Pericardium fibroblast (primary cell): Measurements from ENCODE around the gene MIS12. TPM values are rescaled to one million over a fixed set of nuclear protein-coding genes. Genes with fewer than 3 reads are reported as not detected.

Experiments used
- total RNA-seq: library from RNA; depleted of rRNA; stranded (reverse); fragments of >200 nt; gene quantifications from 2 replicates; pipeline ENCODE4 v1.2.3, GENCODE V29; 2015

Gene MIS12
- 11.2 and 14.6 TPM in 2 replicates for total RNA-seq

GRCh38 chr17:5486206-5487124, at the start of gene MIS12:
Gene MIS12, plus strand, starts transcription at chr17:5486566. Its CDS starts 2,297 bp downstream, at chr17:5488863.

GRCh38 chr17:5438716-5439445, 47.5 kb upstream of the MIS12 start, which contains the start of gene C1QBP:
Gene C1QBP, minus strand, starts transcription at chr17:5439155. Its CDS starts 82 bp downstream, at chr17:5439073.

GRCh38 chr17:5485270-5486205, 828 bp upstream of the MIS12 start, which contains the start of gene DERL2:
Gene DERL2, minus strand, starts transcription at chr17:5486178. Its CDS starts 17 bp downstream, at chr17:5486161.

Other genes with a start within 250 kb of the MIS12 start
- 26.1 and 28.7 TPM in 2 replicates for gene RABEP1, start 204.3 kb upstream of the MIS12 start, total RNA-seq
- 34.5 and 41.4 TPM in 2 replicates for gene NUP88, start 66.9 kb upstream of the MIS12 start, total RNA-seq
- 13.4 and 32.7 TPM in 2 replicates for gene RPAIN, start 66.4 kb upstream of the MIS12 start, total RNA-seq
- 148 and 187 TPM in 2 replicates for gene C1QBP, start 47.4 kb upstream of the MIS12 start, total RNA-seq
- gene DHX33, start 17.6 kb upstream of the MIS12 start, total RNA-seq: 4.2 and 6.8 TPM in 2 replicates
- 41.4 and 42.4 TPM in 2 replicates for gene DERL2, start 388 bp upstream of the MIS12 start, total RNA-seq
- gene NLRP1, start 97.9 kb downstream of the MIS12 start, total RNA-seq: 29.0 and 29.4 TPM in 2 replicates